HG03521 (cell line): Measurements from ENCODE around the gene SHMT1.
"Not testable (repeated sequence)": the region's sequence is repeated elsewhere in the genome, so short reads cannot be mapped to it uniquely, and the experiment has no call there.

Experiments
- ATAC-seq: cut with Tn5 transposase; IDR thresholded peaks from one replicate; pipeline ENCODE4 v1.9.1; 2021; ENCODE audit warnings: mild to moderate bottlenecking, moderate library complexity; ENCODE audit not compliant: unreplicated experiment

Gene SHMT1

DNA sequence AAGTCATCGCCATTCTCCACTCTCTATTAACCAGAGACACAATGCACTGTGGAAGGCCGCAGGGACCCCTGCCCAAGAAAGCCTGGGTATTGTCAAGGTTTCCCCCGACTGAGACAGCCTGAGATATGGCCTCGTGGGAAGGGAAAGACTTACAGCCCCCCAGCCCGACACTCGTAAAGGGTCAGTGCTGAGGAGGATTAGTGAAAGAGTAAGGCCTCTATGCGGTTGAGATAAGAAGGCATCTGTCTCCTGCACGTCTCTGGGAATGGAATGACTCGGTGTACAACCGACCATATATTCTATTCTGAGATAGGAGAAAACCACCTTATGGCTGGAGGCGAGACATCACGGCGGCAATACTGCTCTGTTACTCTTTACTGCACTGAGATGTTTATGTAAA, 60.1 kb downstream of the SHMT1 start:
- not testable (repeated sequence) for ATAC-seq

DNA sequence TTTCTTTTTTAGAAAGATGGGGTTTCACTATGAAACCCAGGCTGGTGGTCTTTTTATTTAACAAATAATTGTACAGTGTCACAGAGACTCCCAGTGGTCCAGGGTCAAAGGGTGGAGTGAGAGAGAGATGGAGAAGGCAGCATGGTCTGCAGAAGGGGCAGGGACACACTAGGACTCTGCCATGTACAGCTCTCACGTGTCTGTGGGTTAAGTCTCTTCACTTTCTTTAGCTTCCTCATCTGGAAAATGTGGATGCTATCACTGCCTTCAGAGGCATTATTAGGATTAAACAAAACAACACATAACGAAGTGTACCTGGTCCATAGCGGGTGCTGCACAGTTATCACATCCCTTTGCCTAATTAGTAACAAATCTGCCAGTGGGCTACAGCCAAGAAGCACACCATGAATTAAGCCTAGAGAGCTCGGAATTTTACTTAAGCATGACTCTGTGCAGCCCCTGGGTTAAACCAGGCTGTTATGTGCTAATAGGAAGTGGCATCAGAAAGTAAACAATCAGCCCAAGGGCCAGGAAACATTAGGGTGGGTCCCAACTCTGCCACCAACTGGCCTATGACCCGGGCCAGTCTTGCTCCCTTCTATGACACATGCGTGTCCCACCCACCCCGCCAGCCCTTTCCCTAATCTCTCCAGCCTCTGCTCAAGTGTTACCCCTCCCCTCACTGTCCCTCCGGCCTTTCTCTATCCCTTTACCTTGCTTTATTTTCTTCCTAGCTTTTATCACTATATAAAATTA, 62.4 kb downstream of the SHMT1 start:
- no peak for ATAC-seq

DNA sequence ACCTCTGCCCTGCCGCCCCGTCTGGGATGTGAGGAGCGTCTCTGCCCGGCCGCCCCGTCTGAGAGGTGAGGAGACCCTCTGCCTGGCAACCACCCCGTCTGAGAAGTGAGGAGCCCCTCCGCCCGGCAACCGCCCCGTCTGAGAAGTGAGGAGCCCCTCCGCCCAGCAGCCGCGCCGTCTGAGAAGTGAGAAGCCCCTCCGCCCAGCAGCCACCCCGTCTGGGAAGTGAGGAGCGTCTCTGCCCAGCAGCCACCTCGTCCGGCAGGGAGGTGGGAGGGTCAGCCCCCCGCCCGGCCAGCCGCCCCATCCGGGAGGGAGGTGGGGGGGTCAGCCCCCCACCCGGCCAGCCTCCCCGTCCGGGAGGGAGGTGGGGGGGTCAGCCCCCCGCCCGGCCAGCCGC, 65.3 kb downstream of the SHMT1 start:
- not testable (repeated sequence) for ATAC-seq

DNA sequence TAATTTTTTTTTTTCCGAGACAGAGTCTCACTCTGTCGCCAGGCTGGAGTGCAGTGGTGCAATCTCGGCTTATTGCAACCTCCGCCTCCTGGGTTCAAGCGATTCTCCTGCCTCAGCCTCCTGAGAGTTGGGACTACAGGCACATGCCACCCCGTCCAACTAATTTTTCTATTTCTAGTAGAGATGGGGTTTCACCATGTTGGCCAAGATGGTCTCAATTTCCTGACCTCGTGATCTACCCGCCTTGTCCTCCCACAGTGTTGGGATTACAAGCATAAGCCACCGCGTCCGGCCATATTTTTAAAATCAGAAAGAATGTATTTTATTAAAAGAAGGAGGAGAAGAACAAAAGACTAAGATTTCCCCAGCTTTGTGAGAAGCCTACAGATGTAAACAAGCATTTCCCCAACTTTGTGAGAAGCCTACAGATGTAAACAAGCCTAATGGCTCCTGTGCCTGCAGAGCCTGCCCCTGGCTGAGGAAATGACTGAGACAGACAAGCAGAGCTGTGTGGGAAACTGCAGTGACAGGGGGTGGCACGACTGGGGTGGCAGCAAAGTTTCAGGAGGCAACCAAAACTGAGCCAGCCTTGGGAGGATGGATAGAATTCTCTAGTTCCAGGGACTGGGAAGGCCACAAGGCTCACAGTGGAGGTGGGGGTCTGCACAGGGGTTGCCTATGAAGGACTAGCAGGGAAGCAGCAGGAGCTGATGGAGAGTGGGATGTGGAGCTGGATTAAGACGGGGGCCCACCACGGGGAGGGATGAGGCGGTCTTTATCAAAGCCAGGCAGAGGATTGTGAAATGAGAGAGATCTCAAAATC, 71.4 kb downstream of the SHMT1 start:
- ATAC-seq: no peak

DNA sequence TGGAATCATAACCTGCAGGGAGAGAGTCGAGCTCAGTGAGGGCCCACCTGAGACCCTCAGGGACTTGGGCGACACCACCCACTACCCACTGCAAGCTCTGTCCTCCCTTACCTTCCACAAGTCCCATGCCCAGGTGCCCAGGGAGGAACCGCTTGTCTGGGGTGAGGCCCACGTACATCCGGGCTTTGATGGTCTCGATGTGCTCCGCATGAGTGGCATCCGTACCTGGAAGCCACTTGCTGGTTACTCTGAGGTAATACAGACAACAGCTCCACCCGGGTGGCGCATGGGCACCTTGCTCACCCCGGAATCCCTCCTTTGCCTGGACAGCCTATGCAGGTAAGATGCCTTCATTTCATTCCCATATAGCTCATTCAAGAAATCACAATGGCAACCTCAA, 78.1 kb downstream of the SHMT1 start:
- ATAC-seq: no peak

DNA sequence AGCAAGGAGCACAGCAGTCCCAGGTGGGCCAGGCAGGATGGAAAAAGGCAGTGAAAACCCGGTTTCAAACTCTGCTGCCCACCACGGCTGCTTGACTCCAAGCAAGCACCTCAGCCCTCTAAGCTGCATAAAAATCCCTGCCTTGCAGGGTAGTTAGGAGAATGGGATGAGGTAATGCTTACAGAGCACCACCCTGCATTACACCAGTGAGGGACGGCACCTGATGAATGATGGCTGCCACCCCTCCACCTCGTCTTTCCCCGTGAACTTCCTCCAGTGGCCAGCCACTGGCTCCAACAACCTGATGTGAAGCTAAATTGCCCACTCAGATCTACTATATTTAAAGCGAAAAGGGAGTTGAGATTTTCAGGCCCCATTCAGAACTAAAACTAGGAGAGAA, 81.6 kb downstream of the SHMT1 start:
- no peak for ATAC-seq

DNA sequence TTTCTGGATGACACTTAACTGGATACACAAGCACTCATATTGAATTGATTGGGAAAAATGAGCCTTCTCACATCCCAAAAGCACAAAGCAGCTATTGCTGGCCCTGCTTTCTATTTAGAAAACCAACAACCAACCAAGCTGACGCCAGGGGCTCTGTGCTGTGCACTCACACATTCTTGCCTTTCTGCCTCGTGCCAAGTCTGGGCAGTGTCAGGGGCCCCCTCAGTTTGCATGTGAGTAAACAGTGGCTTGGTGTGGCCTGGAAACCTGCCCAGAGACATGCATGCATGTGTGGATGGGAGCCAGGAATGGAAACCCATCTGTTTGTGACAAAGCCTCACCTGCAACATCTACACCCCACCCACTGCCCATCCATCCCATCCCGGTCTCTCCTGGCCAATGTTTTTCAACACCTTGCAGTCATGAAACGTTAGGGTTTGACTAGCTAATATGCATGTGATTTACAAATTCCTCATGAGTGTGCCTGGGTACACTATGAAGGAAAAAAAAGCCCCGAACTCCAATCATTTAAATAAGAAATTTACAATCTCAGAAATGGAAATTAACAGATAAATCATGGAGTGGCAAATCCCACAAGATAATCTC, 82.5 kb downstream of the SHMT1 start:
- no peak for ATAC-seq

DNA sequence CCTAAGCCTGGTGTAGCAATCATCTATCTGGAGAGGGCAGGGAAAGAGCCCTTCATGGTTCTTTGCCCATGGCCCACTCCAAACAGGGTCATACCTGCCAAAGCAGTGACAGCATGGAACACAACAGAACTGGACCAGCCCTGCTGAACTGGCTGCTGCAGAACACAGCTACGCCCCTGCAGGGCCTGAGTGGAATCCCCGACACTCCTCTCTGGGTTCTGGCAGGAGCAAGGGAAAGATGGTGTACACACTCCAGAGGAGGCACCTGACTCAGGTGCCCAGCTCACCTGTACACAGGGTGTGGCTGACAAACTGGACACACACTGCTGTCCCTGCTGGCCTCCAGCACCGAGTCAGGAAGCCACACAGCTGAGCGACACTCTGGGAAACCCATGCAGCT, 83.1 kb downstream of the SHMT1 start:
- ATAC-seq: no peak

DNA sequence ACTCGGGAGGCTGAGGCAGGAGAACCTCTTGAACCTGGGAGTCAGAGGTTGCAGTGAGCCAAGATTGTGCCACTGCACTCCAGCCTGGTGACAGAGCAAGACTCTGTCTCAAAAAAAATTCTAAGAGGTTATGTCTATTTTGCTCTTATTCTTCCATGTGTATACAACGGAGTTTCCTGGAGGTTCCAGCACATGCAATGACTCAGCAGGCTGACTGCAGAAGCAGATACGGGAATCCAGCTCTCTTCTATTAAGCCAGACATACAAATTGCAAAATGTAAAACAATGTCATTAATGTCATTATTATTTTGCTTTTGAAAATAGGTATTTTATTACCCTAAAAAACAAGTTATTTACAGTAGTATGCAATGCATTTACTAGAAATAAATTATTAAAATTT, 84.5 kb downstream of the SHMT1 start:
- ATAC-seq: no peak
